Measurements from ENCODE around the gene FGF11.
"Not testable (repeated sequence)": the region's sequence is repeated elsewhere in the genome, so short reads cannot be mapped to it uniquely, and the experiment has no call there.

The FGF11 gene

DNA sequence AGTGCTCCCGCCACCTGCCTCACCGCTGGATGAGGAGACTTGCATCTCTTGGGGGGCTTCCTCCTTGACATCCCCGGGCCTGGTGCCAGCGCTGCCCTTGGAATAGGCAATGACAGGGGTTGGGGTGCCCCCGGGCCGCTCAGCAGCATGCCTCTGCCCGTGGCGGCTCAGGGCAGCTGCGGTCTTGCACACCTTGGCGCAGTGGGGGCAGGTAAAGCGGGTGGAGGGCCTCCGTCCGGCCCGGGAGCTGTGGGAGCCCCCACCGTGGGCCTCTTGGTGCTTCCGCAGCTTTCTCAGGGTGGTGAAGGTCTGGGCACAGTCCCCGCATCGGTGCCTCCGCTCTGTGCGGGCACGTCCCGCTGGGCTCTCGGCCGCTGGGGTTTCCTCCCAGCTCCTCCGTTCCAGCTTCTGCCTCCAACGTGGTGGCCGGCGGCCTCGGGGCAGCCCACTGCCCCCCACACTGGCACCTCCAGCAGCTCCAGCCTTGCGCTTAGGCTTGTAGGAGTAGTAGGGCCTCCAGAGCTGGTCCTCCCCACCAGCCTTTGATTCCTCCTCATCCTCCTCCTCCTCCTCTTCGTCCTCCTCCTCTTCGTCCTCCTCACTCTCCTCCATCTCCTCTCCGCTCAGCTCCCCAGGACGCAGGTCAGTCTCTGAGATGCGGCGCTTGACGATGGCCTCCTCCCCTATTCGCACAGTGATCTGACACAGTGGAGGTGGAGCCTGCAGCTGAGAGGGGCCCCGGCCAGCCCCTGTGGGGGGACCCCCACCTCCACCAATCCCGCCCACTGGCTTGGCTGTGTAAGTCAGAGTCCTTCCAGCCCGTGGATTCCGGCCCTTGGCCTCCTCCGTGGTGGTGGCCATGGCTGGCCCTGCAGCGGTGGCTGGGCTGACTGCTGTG, 23.4 kb downstream of the FGF11 start:
- no peak for DNase-seq (ENCODE audit: low read depth in 2 of 2)

DNA sequence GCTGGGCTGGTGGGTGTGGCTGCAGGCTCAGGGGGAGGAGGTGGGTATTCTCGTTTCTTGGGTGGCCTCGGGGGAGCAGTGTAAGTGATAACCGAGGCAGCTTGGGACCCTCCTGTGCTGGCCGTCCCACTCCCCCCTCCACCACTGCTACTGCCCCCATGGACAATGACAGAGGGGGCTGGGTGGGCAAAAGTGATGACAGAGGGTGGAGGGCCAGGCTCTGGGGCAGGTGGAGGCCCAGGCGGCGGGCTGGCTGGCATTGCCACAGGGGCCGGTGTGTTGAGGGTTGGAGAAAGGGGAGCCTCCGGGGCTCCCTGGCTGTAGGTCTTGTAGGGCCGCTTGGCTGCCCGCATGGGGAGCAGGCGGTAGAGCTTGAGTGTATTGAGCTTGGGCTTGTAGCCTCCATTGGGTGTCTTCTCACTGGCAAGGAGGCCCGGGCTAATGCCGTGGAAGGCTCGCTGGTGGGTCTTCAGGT, 24.1 kb downstream of the FGF11 start:
- DNase-seq (ENCODE audit: low read depth in 2 of 2): no peak

DNA sequence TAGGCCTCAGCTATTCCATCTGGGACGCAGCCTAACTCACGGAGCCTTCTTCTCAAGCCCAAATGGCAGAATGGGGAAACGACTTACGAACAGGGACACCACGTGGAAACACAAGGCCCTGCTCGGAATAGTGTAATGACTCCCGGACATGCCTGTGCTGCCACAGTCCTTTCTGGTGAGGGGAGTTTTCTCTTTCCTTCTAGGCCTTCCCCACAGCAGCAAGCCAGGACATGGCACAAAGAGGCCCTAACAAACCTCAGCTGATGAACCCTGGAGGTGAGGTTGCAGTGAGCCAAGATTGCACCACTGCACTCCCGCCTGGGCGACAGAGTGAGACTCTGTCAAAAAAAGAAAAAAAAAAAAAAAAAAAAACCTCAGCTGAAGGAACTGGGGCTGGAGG, 24.8 kb downstream of the FGF11 start:
- DNase-seq (ENCODE audit: low read depth in 2 of 2): no peak

DNA sequence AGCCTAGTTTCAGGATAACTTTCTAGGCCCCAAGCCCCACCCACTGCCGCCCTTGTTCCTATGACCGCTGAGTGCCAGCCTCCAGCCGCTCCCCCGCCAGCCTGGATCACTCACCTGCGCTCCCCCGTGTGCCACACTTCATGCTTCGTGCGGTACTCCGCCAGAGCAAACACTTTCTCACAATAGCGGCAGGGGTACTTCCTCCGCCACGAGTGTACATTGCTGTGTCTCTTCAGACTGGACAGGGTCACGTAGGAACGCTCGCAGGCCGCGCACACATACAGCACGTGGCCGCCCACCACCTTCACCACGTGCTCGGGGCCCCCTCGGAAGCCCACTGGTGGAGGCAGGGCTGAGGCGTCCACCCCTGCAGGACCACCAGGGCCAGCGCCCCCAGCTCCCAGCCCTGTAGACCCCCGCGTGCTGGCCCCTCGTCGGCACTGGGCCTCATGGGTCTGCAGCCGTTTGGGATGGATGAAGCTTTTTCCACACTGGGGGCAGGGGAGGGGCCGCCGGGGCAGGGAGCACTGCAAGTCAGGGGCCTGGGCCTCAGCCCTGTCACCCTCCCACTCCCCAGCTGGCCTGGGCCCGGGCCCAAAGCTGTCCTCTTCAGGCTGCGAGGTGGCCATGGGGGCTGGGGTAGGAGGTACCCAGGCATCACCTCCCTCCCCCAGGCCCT, 26.4 kb downstream of the FGF11 start:
- no peak for DNase-seq (ENCODE audit: low read depth in 2 of 2)

DNA sequence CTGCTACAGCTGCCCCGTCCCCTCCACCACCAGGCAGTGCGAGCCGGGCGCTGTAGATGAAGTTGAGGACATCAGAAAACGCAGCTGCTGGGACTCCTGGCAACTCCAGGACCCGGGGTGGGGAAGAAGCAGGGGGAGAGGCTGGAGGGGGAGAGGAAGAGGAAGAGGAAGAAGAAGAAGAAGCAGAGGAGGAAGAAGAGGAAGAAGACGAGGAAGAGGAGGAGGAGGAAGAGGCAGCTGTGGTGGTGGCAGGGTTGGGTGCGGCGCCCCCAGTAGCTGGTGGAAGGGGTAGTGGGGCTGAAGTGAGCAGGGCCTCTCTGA, 27.0 kb downstream of the FGF11 start:
- DNase-seq (ENCODE audit: low read depth in 2 of 2): no peak

DNA sequence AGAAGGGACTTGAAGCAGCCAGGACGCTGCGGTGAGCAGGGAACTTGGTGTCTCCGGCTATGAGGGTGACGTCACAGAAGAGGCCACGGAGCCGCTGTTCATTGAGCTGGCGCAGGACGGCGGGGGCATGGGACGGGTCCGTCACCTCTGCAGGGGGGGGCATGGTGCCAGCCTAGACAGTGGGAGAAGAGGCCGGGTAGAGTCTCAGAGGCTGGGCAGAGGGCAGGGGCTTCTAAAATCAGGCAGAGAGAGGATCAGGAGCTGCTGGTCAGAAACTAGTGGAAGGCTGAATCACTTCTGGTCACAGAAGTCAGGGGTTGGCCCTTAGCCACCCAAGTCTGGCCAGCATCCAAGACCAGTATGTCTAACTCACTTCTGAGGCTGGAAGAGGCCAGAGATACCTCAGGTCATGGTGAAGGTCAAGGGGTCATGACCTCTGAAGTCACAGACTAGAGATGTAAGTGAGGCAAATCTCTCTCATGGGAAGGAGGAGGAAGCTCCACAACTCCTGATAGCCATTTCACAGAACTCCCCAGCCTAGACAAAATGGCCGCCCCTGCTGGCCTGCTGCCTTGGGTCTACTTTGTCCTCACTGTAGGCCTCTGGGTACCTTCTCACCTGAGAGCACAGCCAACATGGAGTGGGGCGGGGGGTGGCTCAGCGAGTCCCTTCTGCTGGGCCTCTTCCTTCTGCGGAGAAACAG, 27.5 kb downstream of the FGF11 start:
- DNase-seq (ENCODE audit: low read depth in 2 of 2): no peak

DNA sequence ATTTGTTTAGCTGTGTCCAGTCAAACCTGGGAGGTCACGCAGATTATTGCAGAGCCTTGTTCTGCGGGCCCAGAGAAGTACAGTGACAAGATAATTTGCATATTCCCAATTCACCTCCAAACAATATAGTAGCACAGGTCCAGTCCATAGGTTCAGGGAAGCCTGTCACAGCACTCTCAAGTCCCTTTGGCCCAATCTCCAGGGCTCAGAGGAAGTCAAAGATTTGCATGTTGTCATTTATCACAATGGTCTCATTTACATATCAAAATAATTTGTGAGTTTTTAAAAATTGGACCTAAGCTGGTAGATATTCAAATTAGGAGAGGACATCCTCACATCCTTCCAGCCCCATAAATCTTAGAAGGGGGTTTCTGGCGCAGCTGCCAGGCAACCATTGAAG, 28.2 kb downstream of the FGF11 start:
- DNase-seq (ENCODE audit: low read depth in 2 of 2): no peak

DNA sequence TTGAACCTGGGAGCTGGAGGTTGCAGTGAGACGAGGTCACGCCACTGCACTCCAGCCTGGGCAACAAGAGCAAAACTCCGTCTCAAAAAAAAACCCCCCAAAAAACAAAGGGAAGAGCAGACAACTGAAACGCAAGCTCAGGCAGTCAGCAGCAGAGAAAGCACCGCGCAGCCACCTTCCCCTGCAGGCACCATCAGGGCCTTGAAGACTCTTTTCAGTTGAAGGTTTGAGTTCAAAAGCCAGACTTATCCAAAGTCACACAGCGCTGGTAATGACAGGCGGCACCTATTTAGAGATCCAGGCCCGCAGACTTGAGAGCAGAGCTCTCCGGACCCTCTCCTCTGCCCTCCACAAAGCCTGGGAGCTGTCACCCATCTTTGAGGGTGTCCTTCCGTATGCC, 29.0 kb downstream of the FGF11 start:
- DNase-seq (ENCODE audit: low read depth in 2 of 2): no peak

DNA sequence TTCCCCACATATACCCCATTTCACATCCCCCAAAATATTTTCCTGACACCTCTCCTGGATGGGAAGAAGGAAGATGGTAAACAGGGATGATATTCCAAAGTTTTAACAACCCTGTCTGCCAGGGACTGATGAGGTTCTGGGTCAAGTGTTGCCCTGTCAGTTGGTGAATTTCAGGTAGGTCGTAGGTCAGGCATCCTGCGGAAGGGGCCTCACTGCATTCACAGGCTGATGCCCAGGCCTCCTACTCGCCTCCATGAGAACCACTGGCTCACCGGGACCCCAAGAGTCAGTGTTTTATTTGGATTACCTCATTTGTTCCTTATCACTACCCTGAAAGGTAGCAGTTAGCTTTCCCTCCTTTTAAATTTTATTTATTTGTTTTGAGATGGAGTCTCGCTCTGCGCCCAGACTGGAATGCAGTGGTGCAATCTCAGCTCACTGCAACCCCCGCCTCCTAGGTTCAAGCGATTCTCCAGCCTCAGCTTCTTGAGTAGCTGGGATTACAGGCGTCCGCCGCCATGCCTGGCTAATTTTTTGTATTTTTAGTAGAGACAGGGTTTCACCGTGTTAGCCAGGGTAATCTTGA, 29.6 kb downstream of the FGF11 start:
- no peak for DNase-seq (ENCODE audit: low read depth in 2 of 2)

DNA sequence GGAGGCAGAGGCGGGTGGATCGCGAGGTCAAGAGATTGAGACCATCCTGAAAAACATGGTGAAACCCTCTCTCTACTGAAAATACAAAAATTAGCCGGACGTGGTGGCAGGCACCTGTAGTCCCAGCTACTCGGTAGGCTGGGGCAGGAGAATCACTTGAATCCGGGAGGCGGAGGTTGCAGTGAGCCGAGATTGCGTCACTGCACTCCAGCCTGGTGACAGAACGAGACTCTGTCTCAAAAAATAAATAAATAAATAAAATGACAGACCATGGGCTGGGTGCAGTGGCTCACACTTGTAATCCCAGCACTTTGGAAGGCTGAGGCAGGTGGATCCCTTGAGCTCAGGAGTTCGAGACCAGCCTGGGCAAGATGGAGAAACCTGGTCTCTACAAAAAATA, 30.5 kb downstream of the FGF11 start:
- DNase-seq (ENCODE audit: low read depth in 2 of 2): not testable (repeated sequence)

DNA sequence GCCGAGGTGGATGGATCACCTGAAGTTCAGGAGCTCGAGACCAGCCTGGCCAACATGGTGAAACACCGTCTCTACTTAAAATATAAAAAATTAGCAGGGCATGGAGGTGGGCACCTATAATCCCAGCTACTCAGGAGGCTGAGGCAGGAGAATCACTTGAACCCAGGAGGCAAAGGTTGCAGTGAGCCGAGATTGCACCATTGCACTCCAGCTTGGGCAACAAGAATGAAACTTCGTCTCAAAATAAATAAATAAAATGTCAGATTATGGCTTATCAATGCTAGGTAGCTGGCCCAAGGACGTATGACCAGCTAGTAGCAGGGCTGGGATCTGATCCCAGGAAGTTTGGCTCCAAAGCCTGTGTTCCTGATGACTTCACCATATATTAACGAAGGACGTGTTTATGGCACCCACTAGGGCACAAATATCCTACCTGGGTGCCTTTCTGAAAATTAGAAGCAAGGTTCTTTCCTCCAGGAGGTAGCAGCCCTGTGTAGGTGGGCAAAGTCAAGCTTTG, 31.2 kb downstream of the FGF11 start:
- not testable (repeated sequence) for DNase-seq (ENCODE audit: low read depth in 2 of 2)

DNA sequence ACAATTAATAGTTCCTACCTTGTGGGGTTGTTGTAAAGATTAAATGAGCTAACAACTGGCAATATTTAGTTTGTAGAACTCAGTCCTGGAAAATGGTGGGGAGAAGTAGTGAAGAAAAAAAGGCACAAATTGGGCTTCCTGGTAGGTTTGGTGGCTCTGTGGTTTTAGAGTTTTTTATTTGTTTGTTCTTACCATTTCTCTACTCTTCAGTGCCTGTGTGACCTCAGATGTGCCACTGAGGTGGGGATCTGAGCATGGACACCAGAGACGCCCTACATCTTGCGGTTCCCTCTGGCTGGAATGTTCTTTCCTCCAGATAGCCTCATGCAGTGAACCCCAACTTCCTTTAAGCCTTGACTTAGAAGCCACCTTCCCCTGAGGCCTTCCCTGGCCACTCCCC, 32.4 kb downstream of the FGF11 start:
- DNase-seq (ENCODE audit: low read depth in 2 of 2): no peak

DNA sequence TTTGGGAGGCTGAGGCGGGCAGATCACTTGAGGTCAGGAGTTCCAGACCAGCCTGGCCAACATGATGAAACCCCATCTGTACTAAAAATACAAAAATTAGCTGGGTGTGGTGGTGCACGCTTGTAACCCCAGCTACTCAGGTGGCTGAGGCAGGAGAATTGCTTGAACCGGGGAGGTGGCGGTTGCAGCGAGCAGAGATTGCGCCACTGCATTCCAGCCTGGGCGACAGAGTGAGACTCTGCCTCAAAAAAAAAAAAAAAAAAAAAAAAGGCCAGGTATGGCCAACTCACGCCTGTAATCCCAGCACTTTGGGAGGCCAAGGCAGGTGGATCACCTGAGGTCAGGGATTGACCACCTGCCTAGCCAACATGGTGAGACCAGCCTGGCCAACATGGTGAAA, 35.5 kb downstream of the FGF11 start:
- DNase-seq (ENCODE audit: low read depth in 2 of 2): not testable (repeated sequence)

DNA sequence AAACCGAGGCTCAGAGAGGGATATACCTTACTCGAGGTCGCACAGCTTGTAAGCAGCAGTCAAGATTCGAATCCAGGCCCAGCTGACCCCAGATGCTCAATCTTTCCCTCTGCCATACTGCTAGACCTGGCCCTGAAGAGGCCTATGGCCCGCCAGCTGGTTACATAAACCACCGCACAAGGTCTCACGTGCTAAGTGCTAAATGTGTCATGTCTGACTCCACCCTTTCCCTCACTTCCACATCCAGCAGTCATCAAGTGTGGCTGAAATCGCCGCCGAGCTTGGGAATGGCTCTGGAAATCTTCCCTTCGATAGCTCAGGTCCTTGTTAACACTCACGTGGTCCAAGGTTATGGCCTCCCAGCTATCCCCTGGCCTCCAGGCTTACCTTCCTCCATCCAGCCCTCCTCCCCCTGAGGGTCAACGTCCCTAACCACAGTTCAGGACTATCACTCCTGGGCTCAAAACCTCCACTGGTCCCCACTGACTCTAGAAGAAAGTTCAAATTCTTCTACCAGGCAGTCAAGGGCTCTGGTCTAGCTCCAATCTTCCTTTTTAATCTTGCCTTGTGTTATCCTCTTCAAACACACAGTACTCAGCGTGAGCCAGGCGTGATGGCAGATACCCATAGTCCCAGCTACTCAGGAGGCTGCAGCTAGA, 36.6 kb downstream of the FGF11 start:
- DNase-seq (ENCODE audit: low read depth in 2 of 2): no peak

DNA sequence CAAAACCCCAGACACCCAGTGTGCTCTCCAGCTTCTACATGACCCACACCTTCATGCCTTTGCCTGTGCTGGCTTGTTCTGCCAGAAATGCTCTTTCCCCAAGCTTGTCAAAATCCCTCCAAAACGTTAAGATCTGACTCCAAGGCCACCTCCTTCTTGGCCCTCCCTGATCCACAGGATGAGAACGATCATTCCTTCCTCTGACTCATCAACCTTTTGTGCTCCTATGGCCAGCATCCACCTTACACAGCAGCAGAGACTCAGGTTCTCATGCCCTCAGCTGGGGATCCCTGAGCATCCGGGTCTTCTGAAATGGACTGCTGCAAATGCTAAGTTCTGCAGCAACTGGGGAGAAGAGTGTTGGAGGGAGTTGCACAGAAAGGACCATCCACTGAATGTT, 37.2 kb downstream of the FGF11 start:
- DNase-seq (ENCODE audit: low read depth in 2 of 2): no peak

DNA sequence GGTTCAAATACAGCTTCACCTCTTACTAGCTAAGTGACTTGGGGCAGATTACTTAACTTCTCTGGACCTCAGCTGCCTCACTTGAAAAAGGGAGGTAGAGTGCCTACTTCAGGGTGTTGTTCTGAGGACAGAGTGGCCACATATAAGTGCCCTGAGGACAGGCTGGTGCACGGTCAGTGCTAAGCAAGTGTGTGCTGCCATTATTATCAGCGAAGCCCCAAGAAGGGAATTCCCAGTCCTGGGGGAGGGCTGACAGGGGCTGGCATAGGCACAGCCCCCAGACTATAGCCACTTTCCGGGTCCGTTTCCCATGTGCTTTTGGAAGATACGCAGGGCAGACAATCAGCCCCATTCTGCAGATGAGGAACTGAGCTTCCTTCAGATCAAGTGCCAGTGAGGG, 37.6 kb downstream of the FGF11 start:
- no peak for DNase-seq (ENCODE audit: low read depth in 2 of 2)

DNA sequence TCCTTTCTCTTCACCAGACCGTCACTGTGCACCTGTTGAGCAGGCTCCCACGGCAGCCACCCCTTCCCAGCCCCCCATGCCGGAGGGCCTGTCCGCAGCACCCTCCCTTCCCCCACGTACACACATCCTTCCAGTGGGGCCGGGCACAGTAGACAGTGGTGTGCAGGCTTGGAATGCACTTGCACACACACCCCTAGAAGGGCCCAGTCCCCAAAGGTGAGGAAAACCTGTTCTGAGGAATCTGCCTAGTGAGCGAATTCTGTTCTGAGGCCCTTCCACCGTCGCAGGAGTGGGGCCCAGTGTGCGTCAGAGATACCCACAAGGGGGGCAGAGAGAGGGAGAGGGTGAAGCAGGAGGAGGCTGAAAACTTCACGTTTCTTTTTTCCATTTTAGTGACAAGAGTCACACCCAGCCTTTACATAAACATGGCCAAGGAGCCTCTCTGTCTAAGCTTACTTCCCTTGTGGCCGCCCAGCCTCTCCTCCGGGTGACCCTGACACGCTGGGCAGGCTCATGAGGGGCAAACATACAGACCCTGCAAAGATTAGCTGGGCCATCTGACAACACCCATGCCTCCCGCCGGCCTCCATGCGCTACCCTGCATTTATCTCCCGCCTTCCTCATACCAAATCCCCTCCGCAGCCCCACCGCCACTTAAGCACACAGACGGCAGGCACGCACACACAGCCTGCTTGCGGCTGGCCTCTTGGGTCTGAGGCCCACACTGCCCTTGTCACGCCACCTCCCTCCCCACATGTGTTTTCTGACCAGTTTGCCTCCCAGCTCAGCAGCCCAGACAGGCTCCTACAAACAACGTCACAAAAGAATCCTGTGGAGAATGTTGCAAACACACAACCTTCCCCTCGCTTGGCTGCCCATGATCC, 38.3 kb downstream of the FGF11 start:
- no peak for DNase-seq (ENCODE audit: low read depth in 2 of 2)

DNA sequence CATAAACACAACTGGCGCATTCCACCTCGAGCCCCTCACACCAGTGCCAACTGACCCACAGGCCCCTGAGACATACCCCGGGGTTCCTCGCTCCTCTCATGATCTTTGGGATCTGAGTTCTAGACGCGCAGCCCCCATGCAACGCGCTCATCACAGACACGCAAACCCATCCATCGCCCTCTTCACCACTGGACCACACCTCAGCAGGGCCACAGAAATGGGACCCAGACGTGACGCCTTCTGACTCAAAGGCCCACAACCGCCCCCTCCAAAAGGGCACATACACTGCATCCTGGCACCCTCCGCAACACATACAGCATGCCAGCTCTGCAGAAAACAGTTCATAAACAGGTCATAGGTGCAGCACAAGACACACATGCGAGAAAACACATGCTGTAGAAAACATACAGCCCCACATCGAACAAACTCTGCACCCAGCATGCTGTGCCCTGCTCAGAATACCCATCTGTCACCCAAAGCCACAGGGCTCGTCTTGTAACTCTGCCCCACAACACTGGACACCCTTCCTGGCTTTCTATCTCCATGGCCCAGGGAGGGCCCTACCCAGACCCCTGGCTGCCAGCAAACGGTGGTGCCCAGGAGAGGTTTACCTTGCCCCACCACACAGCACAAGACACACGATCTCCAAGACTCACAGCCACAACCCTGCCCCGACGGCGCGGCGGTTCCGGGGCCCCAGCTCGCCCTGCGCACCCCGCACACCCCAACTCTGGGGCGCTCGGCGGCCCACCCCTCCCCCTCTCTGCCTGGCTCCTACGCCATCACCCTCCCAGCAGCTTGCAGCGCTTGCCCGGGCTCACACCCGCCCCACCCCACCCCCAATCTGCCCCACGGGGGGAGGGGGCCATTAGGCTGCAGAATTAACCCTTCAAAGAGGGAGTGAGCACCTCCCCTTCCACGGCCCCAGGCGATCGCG, 39.2 kb downstream of the FGF11 start:
- peak in 1 of 2 donors; percentile 34 for DNase-seq (ENCODE audit: low read depth in 2 of 2)

Data from stimulated activated CD4-positive, alpha-beta T cell treated with anti-CD3 and anti-CD28 coated beads, Interleukin-15, amount 100 ng/mL, for 48 hours (primary cell).